HG02623 (cell line): ENCODE measurements around the gene ANKLE2.
A peak's percentile ranks its signal among the peaks of the same experiment; 100 is the strongest.
"Not testable (repeated sequence)": the region's sequence is repeated elsewhere in the genome, so short reads cannot be mapped to it uniquely, and the experiment has no call there.

Experiments
- ATAC-seq: cut with Tn5 transposase; IDR thresholded peaks from one replicate; pipeline ENCODE4 v1.9.1; 2021; ENCODE audit warnings: moderate library complexity; ENCODE audit not compliant: unreplicated experiment

ANKLE2 gene

GRCh38 chr12:132761032-132761920, at the start of gene ANKLE2:
TSS of gene ANKLE2 (minus strand) at chr12:132761832. CDS start at chr12:132761798, 34 bp downstream.
- ATAC-seq, result peak; percentile 33

GRCh38 chr12:132809391-132809790, 47.8 kb upstream of the ANKLE2 start:
- ATAC-seq, result not testable (repeated sequence)

- ATAC-seq, result no peak
These were observed 45.9 kb upstream of the ANKLE2 start for GRCh38 chr12:132807295-132808092.

DNA sequence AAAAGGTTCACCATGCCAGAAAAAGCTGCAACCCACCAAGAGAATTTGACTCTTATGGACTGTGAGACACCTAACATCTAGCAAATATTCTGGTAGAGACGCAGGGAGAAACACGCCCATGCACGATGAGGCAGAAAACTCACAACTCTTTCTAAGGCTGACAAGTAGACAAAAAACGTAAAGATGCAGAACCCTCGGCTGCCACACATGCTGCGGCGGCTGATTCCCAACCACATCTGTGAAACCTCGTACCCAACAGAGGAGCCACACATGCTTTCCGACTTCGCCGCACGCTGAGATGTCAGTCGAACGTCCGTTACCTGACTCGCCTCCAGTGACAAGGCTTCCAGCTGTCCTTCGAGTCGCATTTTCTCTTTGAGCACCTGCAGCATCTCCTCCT, 45.2 kb upstream of the ANKLE2 start:
- no peak for ATAC-seq

DNA sequence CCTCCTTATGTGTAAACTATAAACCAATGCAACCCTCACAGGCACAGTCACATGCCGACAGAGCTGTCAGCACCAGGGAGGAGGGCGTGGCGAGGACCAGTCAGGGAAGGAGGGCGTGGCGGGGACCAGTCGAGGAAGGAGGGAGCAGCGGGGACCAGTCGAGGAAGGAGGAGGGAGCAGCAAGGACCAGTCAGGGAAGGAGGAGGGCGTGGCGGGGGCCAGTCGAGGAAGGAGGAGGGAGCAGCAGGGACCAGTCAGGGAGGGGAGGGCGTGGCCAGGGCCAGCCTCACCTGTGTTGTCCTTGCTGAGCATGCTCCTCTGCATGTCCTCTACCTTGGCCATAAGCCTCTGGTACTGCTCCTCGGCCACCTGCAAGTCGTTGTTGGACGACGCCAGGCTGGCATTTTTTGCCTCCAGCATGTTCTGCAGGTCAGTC, 42.8 kb upstream of the ANKLE2 start:
- ATAC-seq, result no peak

GRCh38 chr12:132803888-132804287, 42.3 kb upstream of the ANKLE2 start:
- no peak for ATAC-seq

DNA sequence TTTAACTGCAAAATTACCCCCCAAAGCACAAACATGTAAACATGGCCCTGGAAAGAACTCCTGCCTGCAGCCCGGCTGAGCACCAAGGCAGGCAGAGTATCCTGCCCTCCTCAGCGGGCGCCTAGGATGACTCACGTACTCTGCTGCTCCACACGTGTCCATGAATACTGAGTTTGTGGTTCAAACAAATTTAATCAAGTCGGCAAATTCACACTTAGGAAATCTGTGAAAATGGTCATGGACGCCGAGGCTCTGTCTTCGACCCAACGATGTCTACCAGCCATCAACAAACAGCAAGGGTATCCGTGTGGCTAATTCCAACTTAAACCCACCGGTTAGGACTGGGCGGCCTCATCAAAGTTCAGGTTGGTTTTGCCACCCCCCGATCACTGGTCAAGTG, 41.5 kb upstream of the ANKLE2 start:
- ATAC-seq, result no peak

DNA sequence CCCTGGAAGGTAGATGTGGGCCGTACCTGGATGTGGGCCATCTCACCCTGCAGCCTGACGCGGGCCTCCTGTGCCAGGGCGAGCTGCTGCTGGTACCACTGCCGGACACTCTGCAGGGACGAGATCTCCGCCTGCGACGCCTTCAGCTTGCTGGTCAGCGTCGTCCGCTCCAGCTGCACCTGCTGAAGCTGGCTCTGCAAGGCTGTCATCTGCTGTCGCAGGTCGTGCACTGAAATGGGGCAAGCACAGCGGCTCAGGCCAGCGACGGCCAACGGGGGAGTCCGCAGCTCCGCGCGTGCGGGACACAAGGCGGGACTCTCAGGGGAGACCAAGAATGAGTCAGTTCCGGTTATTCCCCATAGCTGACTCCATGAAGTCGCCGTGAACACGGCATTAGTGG, 40.1 kb upstream of the ANKLE2 start:
- no peak for ATAC-seq

GRCh38 chr12:132798836-132799235, 37.2 kb upstream of the ANKLE2 start:
- no peak for ATAC-seq

DNA sequence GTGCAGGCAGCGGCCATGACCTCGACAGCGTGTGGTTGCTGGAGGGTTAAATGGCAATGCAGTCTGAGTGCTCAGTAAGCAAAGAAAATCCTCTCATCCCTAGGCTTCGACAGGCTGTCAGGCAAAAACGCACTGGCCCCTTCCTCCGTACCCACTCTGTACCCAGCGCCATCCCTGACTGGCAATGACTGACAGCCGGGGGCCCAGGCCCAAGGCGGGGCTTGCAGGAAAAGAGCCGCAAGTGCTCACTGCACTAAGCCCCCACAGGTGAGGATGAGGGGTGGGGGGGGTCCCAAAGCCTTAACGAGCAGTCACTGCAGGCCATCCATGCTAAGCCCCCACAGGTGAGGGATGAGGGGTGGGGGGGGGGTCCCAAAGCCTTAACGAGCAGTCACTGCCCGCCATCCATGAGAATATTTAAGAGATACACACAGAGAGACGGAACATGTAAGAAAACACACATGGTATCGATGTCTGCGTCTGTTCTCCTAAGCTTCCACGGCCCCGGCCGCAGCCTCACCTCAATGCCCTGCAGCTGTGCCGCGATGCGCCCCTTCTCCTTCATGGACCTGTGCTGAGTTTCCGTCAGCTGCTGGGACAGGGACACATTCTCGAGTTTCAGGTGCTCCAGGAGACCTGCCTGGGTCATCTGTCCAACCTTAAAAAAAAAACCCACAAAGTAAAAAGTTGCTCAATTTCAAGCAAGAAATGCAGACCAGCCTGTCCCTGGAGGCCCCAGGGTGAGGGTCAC, 36.4 kb upstream of the ANKLE2 start:
- ATAC-seq, result no peak

- ATAC-seq, result no peak
These were observed 34.2 kb upstream of the ANKLE2 start for GRCh38 chr12:132795847-132796246.

- ATAC-seq, result not testable (repeated sequence)
These were observed 30.3 kb upstream of the ANKLE2 start for GRCh38 chr12:132791940-132792339.

- ATAC-seq, result no peak
These were observed 27.5 kb upstream of the ANKLE2 start for GRCh38 chr12:132789099-132789471.

- ATAC-seq, result no peak
These were observed 26.9 kb upstream of the ANKLE2 start for GRCh38 chr12:132788375-132789098.

DNA sequence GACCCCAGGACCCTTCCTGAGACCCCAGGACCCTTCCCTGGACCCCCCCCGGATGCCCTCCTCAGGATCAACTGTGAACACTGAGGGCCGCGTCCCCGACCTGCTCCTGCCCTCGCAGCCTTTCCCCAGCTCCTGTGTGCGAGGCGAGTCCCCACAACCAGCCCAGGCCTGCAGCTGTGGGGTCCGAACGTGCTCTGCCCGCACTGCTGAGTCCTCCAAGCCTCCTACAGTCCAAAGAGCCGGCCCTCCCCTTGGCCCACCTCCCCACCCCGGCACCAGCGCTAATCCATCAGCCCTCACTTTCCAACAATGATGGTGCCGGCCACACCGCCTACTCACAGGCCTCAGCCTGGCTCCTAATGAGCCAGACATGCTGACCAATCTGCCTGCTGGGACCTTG, 26.2 kb upstream of the ANKLE2 start:
- no peak for ATAC-seq

- no peak for ATAC-seq
These were observed 24.6 kb upstream of the ANKLE2 start for GRCh38 chr12:132786192-132786591.

DNA sequence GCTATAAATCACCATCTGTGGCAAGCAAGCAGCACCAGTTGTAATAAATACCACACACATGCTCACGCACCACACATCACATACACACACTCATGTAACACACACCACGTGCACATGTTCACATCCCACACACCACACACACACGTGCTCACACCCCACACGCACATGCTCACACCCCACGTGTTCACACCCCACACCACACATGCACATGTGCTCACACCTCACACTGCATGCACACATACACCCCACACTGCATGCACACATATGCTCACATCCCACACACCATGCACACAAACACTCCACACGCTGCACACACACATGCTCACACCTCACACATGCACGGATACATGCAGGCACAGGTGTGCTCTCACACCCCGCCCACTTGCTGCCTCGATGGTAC, 22.9 kb upstream of the ANKLE2 start:
- ATAC-seq, result no peak

- no peak for ATAC-seq
These were observed 22.4 kb upstream of the ANKLE2 start for GRCh38 chr12:132783917-132784531.

DNA sequence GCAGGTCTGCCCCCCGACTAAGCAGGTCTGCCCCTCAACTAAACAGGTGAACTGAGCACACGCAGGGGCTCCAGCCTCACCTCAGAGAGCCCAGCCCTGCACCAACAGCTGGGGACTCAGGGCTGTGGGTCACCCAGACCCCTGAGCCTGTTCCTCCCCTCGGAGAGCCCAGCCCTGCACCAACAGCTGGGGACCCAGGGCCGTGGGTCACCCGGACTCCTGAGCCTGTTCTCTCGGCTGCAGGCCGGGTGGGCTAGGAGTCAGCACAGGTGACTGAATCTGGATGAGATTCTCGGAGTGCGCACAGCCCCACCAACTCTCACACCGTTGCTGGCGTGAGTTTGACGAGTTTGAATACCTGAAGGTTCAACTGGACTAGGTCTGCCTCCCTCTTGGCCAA, 20.3 kb upstream of the ANKLE2 start:
- no peak for ATAC-seq

GRCh38 chr12:132779781-132780353, 18.2 kb upstream of the ANKLE2 start:
- ATAC-seq, result no peak
